ENCODE data around the gene ZAR1L. TPM values are rescaled to one million over a fixed set of nuclear protein-coding genes. Genes with fewer than 3 reads are reported as not detected.

The ZAR1L gene
- total RNA-seq, 1 donor from 2014 or later = not detected

DNA sequence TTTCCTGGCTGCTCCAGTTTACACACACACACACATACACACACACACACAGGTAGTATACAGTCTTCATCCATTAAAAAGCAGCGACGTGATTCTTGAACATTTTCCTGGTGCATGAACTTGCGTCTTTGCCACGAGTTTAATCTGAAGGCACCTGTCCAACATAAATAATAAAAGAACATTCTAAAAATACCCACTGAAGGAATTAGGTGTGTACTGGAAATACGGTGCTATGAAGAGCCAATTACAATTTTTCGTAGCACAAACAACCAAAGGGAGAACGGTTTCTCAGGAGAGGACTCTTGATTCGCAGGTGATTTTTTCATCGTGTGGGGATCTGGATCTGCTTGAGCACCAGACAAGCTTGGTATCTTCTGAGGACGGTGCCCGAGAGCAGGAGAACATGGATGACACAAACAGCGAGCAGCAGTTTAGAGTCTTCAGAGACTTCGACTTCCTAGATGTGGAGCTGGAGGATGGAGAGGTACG is 61.2 kb downstream of the ZAR1L start:
- TF ChIP-seq, protein P1, sequence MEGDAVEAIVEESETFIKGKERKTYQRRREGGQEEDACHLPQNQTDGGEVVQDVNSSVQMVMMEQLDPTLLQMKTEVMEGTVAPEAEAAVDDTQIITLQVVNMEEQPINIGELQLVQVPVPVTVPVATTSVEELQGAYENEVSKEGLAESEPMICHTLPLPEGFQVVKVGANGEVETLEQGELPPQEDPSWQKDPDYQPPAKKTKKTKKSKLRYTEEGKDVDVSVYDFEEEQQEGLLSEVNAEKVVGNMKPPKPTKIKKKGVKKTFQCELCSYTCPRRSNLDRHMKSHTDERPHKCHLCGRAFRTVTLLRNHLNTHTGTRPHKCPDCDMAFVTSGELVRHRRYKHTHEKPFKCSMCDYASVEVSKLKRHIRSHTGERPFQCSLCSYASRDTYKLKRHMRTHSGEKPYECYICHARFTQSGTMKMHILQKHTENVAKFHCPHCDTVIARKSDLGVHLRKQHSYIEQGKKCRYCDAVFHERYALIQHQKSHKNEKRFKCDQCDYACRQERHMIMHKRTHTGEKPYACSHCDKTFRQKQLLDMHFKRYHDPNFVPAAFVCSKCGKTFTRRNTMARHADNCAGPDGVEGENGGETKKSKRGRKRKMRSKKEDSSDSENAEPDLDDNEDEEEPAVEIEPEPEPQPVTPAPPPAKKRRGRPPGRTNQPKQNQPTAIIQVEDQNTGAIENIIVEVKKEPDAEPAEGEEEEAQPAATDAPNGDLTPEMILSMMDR (IDR thresholded peaks at IDR 0.05; ENCODE audit: insufficient read depth, low read length, severe bottlenecking) = no peak
- Histone ChIP-seq H3K27me3 (ENCODE audit: control insufficient read depth, insufficient read depth, low read length) (no peaks in the 10 kb centered on the region), H3K36me3 (ENCODE audit: control insufficient read depth, insufficient read depth, low read length) (no peaks in the 10 kb centered on the region), H3K4me3 (ENCODE audit: low read depth, low read length) (peak overlapping the region; percentile 8)
- no peak for FAIRE-seq
- DNase-seq (ENCODE audit: low read depth) = no peak

Other genes starting within 250 kb of the ZAR1L start
- 0.53 and 1.8 TPM in 2 replicates for gene BRCA2, start 145 bp upstream of the ZAR1L start, total RNA-seq
- gene N4BP2L1, start 112.8 kb upstream of the ZAR1L start, total RNA-seq = 0.79 and 1.5 TPM in 2 replicates
- 76.6 and 99.6 TPM in 2 replicates for gene N4BP2L2, start 223.4 kb upstream of the ZAR1L start, total RNA-seq

Measured in bronchial epithelial cell (primary cell).